Epithelial cell of esophagus (primary cell): ENCODE results near the gene BCL2L15.

Experiments used
- DNase-seq: peaks from one replicate; pipeline ENCODE4 v3.0.0; 2010; ENCODE audit warnings: low read depth
- H3K4me3 ChIP-seq: 2 replicates; pipeline ENCODE4 v1.5.1; 2011; ENCODE audit warnings: mild to moderate bottlenecking, low read length, control low read depth
- CTCF ChIP-seq: IDR thresholded peaks from 2 replicates; pipeline ENCODE4 v1.5.1; 2011; ENCODE audit warnings: low read depth, mild to moderate bottlenecking, low read length, control low read depth, inconsistent platforms; ENCODE audit not compliant: insufficient read depth; ENCODE audit errors: missing control alignments

Gene BCL2L15

GRCh38 chr1:113859478-113860175 is 27.8 kb downstream of the BCL2L15 start:
- no peak for TF ChIP-seq CTCF
- no peak for DNase-seq
- H3K4me3 ChIP-seq, result no peak overlapping the region

GRCh38 chr1:113858982-113859381 is 28.4 kb downstream of the BCL2L15 start:
- no peak overlapping the region for H3K4me3 ChIP-seq
- no peak for DNase-seq
- no peak for TF ChIP-seq CTCF

- no peak overlapping the region for H3K4me3 ChIP-seq
- no peak for DNase-seq
- no peak for TF ChIP-seq CTCF
Observed at GRCh38 chr1:113858418-113858817, 29.0 kb downstream of the BCL2L15 start.

GRCh38 chr1:113857776-113858175 is 29.6 kb downstream of the BCL2L15 start:
- DNase-seq, result no peak
- no peak overlapping the region for H3K4me3 ChIP-seq
- TF ChIP-seq CTCF, result no peak

- H3K4me3 ChIP-seq, result no peak overlapping the region
- TF ChIP-seq CTCF, result no peak
- DNase-seq, result no peak
Observed at GRCh38 chr1:113856401-113856790, 31.0 kb downstream of the BCL2L15 start.

- no peak overlapping the region for H3K4me3 ChIP-seq
- peak; percentile 14 for DNase-seq
- no peak for TF ChIP-seq CTCF
Observed at GRCh38 chr1:113855630-113856400, 31.6 kb downstream of the BCL2L15 start.
